Measurements from ENCODE around the gene HNRNPK. TPM values are rescaled to one million over a fixed set of nuclear protein-coding genes. Genes with fewer than 3 reads are reported as not detected.

The HNRNPK gene
- total and polyA plus RNA-seq, 8 donors, result 90.1 to 245 (median 208) TPM

- no peak for TF ChIP-seq CTCF (IDR thresholded peaks at IDR 0.05)
- ATAC-seq (peak in 1 of 4 donors; percentile 61), DNase-seq (no peak), FAIRE-seq (no peak)
- Histone ChIP-seq H3K27ac (no peak overlapping the region), H3K4me3 (no peak overlapping the region), H3K4me1 (peaks cover 6 to 9% (median 8%) of the 10 kb centered on the region in 3 donors), H3K9me3 (no peaks in the 10 kb centered on the region), H3K27me3 (no peaks in the 10 kb centered on the region), H3K36me3 (peaks cover 0 to 6% (median 0%) of the 10 kb centered on the region in 3 donors)
- intact Hi-C loops (cut with DNase I), result no loop called here
Measured at GRCh38 chr9:84002344-84002743, 22.3 kb upstream of the HNRNPK start.

GRCh38 chr9:84001621-84002020, 21.6 kb upstream of the HNRNPK start:
- Histone ChIP-seq H3K9me3 (no peaks in the 10 kb centered on the region), H3K36me3 (peaks cover 0 to 6% (median 0%) of the 10 kb centered on the region in 3 donors), H3K4me1 (peaks cover 6 to 9% (median 8%) of the 10 kb centered on the region in 3 donors), H3K27ac (no peak overlapping the region), H3K4me3 (no peak overlapping the region), H3K27me3 (no peaks in the 10 kb centered on the region)
- FAIRE-seq (no peak), ATAC-seq (no peak), DNase-seq (no peak)
- intact Hi-C loops (cut with DNase I), result no loop called here
- no peak for TF ChIP-seq CTCF (IDR thresholded peaks at IDR 0.05)
- 80 to 89% methylated on average over 2 of the region's 2 CpGs for WGBS, 2 donors

- 86 to 89% methylated on average over 3 of the region's 3 CpGs for WGBS, 2 donors
- Histone ChIP-seq H3K4me3 (no peak overlapping the region), H3K27ac (no peak overlapping the region), H3K4me1 (peaks cover 6 to 9% (median 8%) of the 10 kb centered on the region in 3 donors), H3K9me3 (no peaks in the 10 kb centered on the region), H3K36me3 (peaks cover 0 to 6% (median 0%) of the 10 kb centered on the region in 3 donors), H3K27me3 (no peaks in the 10 kb centered on the region)
- no peak for TF ChIP-seq CTCF (IDR thresholded peaks at IDR 0.05)
- DNase-seq (no peak), ATAC-seq (no peak), FAIRE-seq (no peak)
- intact Hi-C loops (cut with DNase I), result no loop called here
Measured at GRCh38 chr9:84000186-84000585, 20.2 kb upstream of the HNRNPK start.

GRCh38 chr9:83999141-83999918, 19.3 kb upstream of the HNRNPK start:
- intact Hi-C loops (cut with DNase I), result no loop called here
- Histone ChIP-seq H3K27me3 (no peaks in the 10 kb centered on the region), H3K4me3 (no peak overlapping the region), H3K27ac (no peak overlapping the region), H3K9me3 (no peaks in the 10 kb centered on the region), H3K4me1 (peaks cover 6 to 9% (median 8%) of the 10 kb centered on the region in 3 donors), H3K36me3 (peaks cover 0 to 6% (median 0%) of the 10 kb centered on the region in 3 donors)
- no peak for FAIRE-seq
- no peak for TF ChIP-seq CTCF (IDR thresholded peaks at IDR 0.05)
- ATAC-seq, result peak in 3 of 4 donors; percentile 34 to 67 (median 57)
- 25 to 26% methylated on average over 2 of the region's 2 CpGs for WGBS, 2 donors
- DNase-seq, result no peak

GRCh38 chr9:83996126-83996525, 16.1 kb upstream of the HNRNPK start:
- 93 to 97% methylated on average over 4 of the region's 4 CpGs for WGBS, 2 donors
- Histone ChIP-seq H3K9me3 (no peaks in the 10 kb centered on the region), H3K4me1 (peaks cover 15 to 20% (median 19%) of the 10 kb centered on the region in 3 donors), H3K27ac (no peak overlapping the region), H3K4me3 (no peak overlapping the region), H3K27me3 (no peaks in the 10 kb centered on the region), H3K36me3 (peaks cover 0 to 5% (median 0%) of the 10 kb centered on the region in 3 donors)
- DNase-seq, result no peak
- FAIRE-seq, result no peak
- intact Hi-C loops (cut with DNase I), result no loop called here
- no peak for TF ChIP-seq CTCF (IDR thresholded peaks at IDR 0.05)
- ATAC-seq, result no peak

All from pancreas (tissue), 10 donors.